ENCODE results near the gene DEDD2.

The DEDD2 gene

DNA sequence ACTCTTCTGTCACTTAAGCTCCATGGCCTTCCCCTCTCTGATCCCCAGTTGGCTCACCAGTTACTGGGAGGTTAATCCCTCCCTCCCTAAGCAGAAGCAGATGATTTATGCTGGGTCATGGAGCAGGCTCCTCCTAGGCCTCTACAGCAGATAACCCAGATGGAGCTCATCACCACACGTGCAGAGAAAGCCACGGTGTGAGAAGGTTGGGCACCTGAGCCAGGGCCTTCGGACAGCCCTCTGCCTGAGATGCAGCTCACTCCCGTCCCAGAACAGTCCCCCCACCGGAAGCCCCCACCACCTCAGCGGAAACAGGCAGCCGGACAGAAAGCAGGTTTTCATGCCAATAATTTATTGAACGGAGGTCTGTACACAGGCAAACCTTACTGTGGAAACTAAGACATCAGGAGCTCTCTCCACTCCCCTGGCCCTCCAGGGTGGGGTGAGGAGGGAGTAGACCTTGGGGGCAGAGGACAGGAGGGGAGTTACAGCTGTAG lies 12.4 kb upstream of the DEDD2 start:
- no peak for DNase-seq
- peaks cover 4% of the 10 kb centered on the region for H3K27me3 Mint-ChIP-seq (ENCODE audit: low read depth, poor library complexity)
- H3K4me1 Mint-ChIP-seq = peaks cover 21% of the 10 kb centered on the region
- H3K9me3 Mint-ChIP-seq = no peaks in the 10 kb centered on the region
- peaks cover 62% of the 10 kb centered on the region for H3K36me3 Mint-ChIP-seq (ENCODE audit: low read depth)
- TF ChIP-seq, protein P1, sequence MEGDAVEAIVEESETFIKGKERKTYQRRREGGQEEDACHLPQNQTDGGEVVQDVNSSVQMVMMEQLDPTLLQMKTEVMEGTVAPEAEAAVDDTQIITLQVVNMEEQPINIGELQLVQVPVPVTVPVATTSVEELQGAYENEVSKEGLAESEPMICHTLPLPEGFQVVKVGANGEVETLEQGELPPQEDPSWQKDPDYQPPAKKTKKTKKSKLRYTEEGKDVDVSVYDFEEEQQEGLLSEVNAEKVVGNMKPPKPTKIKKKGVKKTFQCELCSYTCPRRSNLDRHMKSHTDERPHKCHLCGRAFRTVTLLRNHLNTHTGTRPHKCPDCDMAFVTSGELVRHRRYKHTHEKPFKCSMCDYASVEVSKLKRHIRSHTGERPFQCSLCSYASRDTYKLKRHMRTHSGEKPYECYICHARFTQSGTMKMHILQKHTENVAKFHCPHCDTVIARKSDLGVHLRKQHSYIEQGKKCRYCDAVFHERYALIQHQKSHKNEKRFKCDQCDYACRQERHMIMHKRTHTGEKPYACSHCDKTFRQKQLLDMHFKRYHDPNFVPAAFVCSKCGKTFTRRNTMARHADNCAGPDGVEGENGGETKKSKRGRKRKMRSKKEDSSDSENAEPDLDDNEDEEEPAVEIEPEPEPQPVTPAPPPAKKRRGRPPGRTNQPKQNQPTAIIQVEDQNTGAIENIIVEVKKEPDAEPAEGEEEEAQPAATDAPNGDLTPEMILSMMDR (IDR thresholded peaks at IDR 0.05) = no peak
- no peak overlapping the region for H3K4me3 Mint-ChIP-seq
- H3K27ac Mint-ChIP-seq = peak overlapping the region; percentile 95

DNA sequence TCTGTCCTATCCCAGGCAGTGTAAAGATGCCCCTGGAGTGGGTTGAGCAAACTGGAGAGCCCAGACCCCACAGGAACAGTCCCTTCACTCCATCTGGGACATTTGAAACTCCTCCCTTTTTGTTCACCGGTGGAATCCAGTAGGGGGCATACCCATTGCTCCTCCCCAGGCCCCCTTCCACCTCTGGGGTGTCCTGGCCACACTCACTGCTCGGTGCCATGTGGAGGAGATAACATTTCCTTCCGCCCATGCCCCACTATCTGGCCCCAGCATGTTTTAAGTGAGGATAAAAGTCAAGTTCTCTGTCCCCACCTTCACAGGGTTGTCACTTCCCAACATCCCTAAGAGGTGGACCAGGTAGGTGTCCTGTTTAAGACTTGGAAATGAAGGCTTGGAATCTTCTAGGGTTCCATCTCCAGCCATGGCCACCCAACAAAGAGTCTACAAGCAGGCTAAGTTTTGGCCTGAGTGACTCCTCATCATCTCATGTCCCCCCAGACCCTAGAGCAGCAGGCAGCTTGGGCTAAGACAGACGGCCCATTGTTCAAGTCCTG lies 11.9 kb upstream of the DEDD2 start:
- Mint-ChIP-seq H3K36me3 (ENCODE audit: low read depth) (peaks cover 60% of the 10 kb centered on the region), H3K27me3 (ENCODE audit: low read depth, poor library complexity) (peaks cover 4% of the 10 kb centered on the region), H3K4me3 (no peak overlapping the region), H3K27ac (peak overlapping the region; percentile 95), H3K4me1 (peaks cover 21% of the 10 kb centered on the region), H3K9me3 (no peaks in the 10 kb centered on the region)
- no peak for DNase-seq
- TF ChIP-seq, protein P1 (IDR thresholded peaks at IDR 0.05) = no peak

DNA sequence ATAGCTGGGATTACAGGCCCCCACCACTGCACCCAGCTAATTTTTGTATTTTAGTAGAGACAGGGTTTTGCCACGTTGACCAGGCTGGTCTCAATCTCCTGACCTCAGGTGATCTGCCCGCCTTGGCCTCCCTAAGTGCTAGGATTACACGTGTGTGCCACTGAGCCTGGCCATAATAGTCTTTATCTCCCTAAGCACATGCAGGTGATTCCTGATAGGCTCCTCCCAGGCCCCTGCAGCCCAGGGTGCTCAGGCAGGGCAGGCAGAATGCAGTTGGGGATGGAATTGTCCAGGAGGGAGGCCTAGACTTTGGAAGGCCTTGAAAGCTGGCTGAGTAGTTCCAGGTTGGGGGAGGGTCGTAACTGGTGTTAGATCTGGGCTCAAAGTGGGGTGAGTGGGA lies 11.2 kb upstream of the DEDD2 start:
- DNase-seq = no peak
- peaks cover 19% of the 10 kb centered on the region for H3K4me1 Mint-ChIP-seq
- TF ChIP-seq, protein P1 (IDR thresholded peaks at IDR 0.05) = no peak
- no peaks in the 10 kb centered on the region for H3K9me3 Mint-ChIP-seq
- H3K36me3 Mint-ChIP-seq (ENCODE audit: low read depth) = peaks cover 56% of the 10 kb centered on the region
- peaks cover 4% of the 10 kb centered on the region for H3K27me3 Mint-ChIP-seq (ENCODE audit: low read depth, poor library complexity)
- no peak overlapping the region for H3K4me3 Mint-ChIP-seq
- peak overlapping the region; percentile 51 for H3K27ac Mint-ChIP-seq

DNA sequence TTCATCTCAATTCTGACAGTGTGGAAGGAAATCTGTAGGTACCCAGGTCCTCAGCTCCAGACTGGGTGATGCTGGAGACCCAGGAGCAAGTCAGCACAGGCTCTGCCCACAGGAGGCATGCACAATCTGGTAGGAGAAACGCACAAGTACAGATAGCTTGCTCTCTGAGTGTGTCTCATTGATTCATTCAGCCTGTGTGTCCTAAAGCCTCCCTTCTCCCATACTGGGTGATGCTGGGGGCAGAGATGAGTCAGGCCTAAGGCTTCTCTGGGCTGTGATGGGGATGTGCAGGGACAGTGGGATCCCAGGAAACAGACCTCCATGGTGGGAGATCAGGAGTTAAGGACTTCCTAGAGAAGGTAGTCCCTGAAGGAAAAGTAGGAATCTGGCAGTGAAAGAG lies 9.4 kb upstream of the DEDD2 start:
- Mint-ChIP-seq H3K36me3 (ENCODE audit: low read depth) (peaks cover 56% of the 10 kb centered on the region), H3K4me3 (no peak overlapping the region), H3K4me1 (peaks cover 25% of the 10 kb centered on the region), H3K27me3 (ENCODE audit: low read depth, poor library complexity) (peaks cover 7% of the 10 kb centered on the region), H3K27ac (peak overlapping the region; percentile 70), H3K9me3 (no peaks in the 10 kb centered on the region)
- no peak for DNase-seq
- TF ChIP-seq, protein P1 (IDR thresholded peaks at IDR 0.05) = no peak

DNA sequence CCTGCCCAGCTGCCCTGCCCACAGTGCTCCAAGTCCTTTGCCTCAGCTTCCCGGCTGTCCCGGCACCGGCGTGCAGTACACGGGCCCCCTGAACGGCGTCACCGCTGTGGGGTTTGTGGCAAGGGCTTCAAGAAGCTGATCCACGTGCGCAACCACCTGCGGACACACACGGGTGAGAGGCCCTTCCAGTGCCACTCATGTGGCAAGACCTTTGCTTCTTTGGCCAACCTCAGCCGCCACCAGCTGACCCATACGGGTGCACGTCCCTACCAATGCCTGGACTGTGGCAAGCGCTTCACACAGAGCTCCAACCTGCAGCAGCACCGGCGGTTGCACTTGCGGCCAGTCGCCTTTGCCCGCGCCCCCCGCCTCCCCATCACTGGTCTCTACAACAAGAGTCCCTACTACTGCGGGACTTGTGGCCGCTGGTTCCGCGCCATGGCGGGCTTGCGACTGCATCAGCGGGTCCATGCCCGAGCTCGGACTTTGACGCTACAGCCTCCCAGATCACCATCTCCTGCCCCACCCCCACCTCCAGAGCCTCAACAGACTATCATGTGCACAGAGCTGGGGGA lies 8.3 kb upstream of the DEDD2 start:
- no peaks in the 10 kb centered on the region for H3K9me3 Mint-ChIP-seq
- DNase-seq = no peak
- peaks cover 9% of the 10 kb centered on the region for H3K27me3 Mint-ChIP-seq (ENCODE audit: low read depth, poor library complexity)
- H3K4me3 Mint-ChIP-seq = no peak overlapping the region
- H3K27ac Mint-ChIP-seq = no peak overlapping the region
- H3K36me3 Mint-ChIP-seq (ENCODE audit: low read depth) = peaks cover 49% of the 10 kb centered on the region
- TF ChIP-seq, protein P1 (IDR thresholded peaks at IDR 0.05) = no peak
- peaks cover 31% of the 10 kb centered on the region for H3K4me1 Mint-ChIP-seq

Data from nephron progenitor cell (in vitro differentiated cells).